ENCODE measurements around the gene ZEB2. TPM values are rescaled to one million over a fixed set of nuclear protein-coding genes. Genes with fewer than 3 reads are reported as not detected.

ZEB2 gene
- polyA plus RNA-seq, 1 donor from 2014 or later = 2.2 TPM

DNA sequence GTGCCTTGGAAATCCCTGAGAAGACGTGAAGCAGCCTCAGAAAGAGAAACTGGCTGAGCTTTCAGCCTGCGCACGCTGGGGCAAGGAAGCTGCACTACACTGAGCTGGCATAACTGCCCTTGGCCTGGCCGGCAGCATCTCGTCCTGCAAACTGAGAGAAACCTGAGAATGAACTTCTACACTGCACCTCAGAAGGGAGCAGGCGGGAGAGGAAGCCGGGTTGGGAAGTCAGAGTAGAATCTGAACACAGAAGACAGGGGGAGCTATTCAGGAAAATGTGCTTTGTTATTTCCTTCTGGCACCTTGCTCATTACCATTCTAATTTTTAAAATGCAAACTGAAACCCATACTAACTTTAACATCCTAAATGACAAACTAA, 70.9 kb downstream of the ZEB2 start:
- TF ChIP-seq TAF1 (IDR thresholded peaks at IDR 0.05; ENCODE audit: low read depth) (no peak), POLR2AphosphoS5 (IDR thresholded peaks at IDR 0.05) (no peak)
- TF ChIP-seq, protein P1, sequence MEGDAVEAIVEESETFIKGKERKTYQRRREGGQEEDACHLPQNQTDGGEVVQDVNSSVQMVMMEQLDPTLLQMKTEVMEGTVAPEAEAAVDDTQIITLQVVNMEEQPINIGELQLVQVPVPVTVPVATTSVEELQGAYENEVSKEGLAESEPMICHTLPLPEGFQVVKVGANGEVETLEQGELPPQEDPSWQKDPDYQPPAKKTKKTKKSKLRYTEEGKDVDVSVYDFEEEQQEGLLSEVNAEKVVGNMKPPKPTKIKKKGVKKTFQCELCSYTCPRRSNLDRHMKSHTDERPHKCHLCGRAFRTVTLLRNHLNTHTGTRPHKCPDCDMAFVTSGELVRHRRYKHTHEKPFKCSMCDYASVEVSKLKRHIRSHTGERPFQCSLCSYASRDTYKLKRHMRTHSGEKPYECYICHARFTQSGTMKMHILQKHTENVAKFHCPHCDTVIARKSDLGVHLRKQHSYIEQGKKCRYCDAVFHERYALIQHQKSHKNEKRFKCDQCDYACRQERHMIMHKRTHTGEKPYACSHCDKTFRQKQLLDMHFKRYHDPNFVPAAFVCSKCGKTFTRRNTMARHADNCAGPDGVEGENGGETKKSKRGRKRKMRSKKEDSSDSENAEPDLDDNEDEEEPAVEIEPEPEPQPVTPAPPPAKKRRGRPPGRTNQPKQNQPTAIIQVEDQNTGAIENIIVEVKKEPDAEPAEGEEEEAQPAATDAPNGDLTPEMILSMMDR (IDR thresholded peaks at IDR 0.05; ENCODE audit: poor library complexity, severe bottlenecking) = peak; percentile 12
- Histone ChIP-seq H3K9me3 (ENCODE audit: low read length) (no peaks in the 10 kb centered on the region), H3K9me2 (ENCODE audit: insufficient read depth, low read length) (no peaks in the 10 kb centered on the region), H3K4me2 (ENCODE audit: low read length) (no peak overlapping the region), H3K4me3 (ENCODE audit: low read length) (no peak overlapping the region), H3K79me2 (replicated peaks; ENCODE audit: insufficient read depth, low read length) (peaks cover 14% of the 10 kb centered on the region), H3K27ac (ENCODE audit: low read length) (no peak overlapping the region), H3K9ac (ENCODE audit: low read length) (no peak overlapping the region), H4K20me1 (ENCODE audit: insufficient read depth) (no peaks in the 10 kb centered on the region), H3F3A (ENCODE audit: insufficient read depth, low read length, poor library complexity, severe bottlenecking) (no peaks in the 10 kb centered on the region), H3K36me3 (ENCODE audit: insufficient read depth, low read length) (no peaks in the 10 kb centered on the region), H2AFZ (ENCODE audit: low read depth, low read length) (no peak overlapping the region), H3K27me3 (ENCODE audit: insufficient read depth, low read depth, low read length) (no peaks in the 10 kb centered on the region)

- Histone ChIP-seq H4K20me1 (ENCODE audit: insufficient read depth) (no peaks in the 10 kb centered on the region), H3K9ac (ENCODE audit: low read length) (no peak overlapping the region), H3K4me3 (ENCODE audit: low read length) (no peak overlapping the region)
Measured at GRCh38 chr2:144448389-144449027, 71.4 kb downstream of the ZEB2 start.

GRCh38 chr2:144447535-144447934, 72.4 kb downstream of the ZEB2 start:
- Histone ChIP-seq H3K79me2 (replicated peaks; ENCODE audit: insufficient read depth, low read length) (peaks cover 6% of the 10 kb centered on the region), H2AFZ (ENCODE audit: low read depth, low read length) (no peak overlapping the region)

More at GRCh38 chr2:144448389-144449027, 71.4 kb downstream of the ZEB2 start:
- no peaks in the 10 kb centered on the region for H3K27me3 ChIP-seq (ENCODE audit: insufficient read depth, low read depth, low read length)
- H2AFZ ChIP-seq (ENCODE audit: low read depth, low read length) = no peak overlapping the region
- no peaks in the 10 kb centered on the region for H3K9me2 ChIP-seq (ENCODE audit: insufficient read depth, low read length)
- H3F3A ChIP-seq (ENCODE audit: insufficient read depth, low read length, poor library complexity, severe bottlenecking) = no peaks in the 10 kb centered on the region
- H3K27ac ChIP-seq (ENCODE audit: low read length) = no peak overlapping the region
- H3K4me2 ChIP-seq (ENCODE audit: low read length) = no peak overlapping the region
- peaks cover 10% of the 10 kb centered on the region for H3K79me2 ChIP-seq (replicated peaks; ENCODE audit: insufficient read depth, low read length)
- no peaks in the 10 kb centered on the region for H3K36me3 ChIP-seq (ENCODE audit: insufficient read depth, low read length)
- no peak for TF ChIP-seq RAD21 (conservative IDR thresholded peaks at IDR 0.05)
- TF ChIP-seq, protein P1 (IDR thresholded peaks at IDR 0.05; ENCODE audit: poor library complexity, severe bottlenecking) = no peak
- TF ChIP-seq SMC3 (conservative IDR thresholded peaks at IDR 0.05; ENCODE audit: poor library complexity) = no peak
- TF ChIP-seq TAF1 (IDR thresholded peaks at IDR 0.05; ENCODE audit: low read depth) = no peak
- no peak for TF ChIP-seq EZH2 (IDR thresholded peaks at IDR 0.05; ENCODE audit: borderline replicate concordance, insufficient read depth, low read length, poor library complexity, severe bottlenecking)
- no peak for TF ChIP-seq EP300 (conservative IDR thresholded peaks at IDR 0.05; ENCODE audit: poor library complexity, severe bottlenecking)
- H3K9me3 ChIP-seq (ENCODE audit: low read length) = no peaks in the 10 kb centered on the region

More at GRCh38 chr2:144447535-144447934, 72.4 kb downstream of the ZEB2 start:
- H3K4me2 ChIP-seq (ENCODE audit: low read length) = no peak overlapping the region
- H3F3A ChIP-seq (ENCODE audit: insufficient read depth, low read length, poor library complexity, severe bottlenecking) = no peaks in the 10 kb centered on the region
- TF ChIP-seq POLR2AphosphoS5 (IDR thresholded peaks at IDR 0.05) (no peak), RAD21 (conservative IDR thresholded peaks at IDR 0.05) (no peak), SMC3 (conservative IDR thresholded peaks at IDR 0.05; ENCODE audit: poor library complexity) (no peak), EZH2 (IDR thresholded peaks at IDR 0.05; ENCODE audit: borderline replicate concordance, insufficient read depth, low read length, poor library complexity, severe bottlenecking) (no peak), EP300 (conservative IDR thresholded peaks at IDR 0.05; ENCODE audit: poor library complexity, severe bottlenecking) (no peak), MXI1 (conservative IDR thresholded peaks at IDR 0.05; ENCODE audit: poor library complexity, severe bottlenecking) (no peak), TAF1 (IDR thresholded peaks at IDR 0.05; ENCODE audit: low read depth) (no peak)
- TF ChIP-seq, protein P2, sequence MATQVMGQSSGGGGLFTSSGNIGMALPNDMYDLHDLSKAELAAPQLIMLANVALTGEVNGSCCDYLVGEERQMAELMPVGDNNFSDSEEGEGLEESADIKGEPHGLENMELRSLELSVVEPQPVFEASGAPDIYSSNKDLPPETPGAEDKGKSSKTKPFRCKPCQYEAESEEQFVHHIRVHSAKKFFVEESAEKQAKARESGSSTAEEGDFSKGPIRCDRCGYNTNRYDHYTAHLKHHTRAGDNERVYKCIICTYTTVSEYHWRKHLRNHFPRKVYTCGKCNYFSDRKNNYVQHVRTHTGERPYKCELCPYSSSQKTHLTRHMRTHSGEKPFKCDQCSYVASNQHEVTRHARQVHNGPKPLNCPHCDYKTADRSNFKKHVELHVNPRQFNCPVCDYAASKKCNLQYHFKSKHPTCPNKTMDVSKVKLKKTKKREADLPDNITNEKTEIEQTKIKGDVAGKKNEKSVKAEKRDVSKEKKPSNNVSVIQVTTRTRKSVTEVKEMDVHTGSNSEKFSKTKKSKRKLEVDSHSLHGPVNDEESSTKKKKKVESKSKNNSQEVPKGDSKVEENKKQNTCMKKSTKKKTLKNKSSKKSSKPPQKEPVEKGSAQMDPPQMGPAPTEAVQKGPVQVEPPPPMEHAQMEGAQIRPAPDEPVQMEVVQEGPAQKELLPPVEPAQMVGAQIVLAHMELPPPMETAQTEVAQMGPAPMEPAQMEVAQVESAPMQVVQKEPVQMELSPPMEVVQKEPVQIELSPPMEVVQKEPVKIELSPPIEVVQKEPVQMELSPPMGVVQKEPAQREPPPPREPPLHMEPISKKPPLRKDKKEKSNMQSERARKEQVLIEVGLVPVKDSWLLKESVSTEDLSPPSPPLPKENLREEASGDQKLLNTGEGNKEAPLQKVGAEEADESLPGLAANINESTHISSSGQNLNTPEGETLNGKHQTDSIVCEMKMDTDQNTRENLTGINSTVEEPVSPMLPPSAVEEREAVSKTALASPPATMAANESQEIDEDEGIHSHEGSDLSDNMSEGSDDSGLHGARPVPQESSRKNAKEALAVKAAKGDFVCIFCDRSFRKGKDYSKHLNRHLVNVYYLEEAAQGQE (IDR thresholded peaks at IDR 0.05; ENCODE audit: borderline replicate concordance) = no peak
- TF ChIP-seq, protein P1 (IDR thresholded peaks at IDR 0.05; ENCODE audit: poor library complexity, severe bottlenecking) = no peak
- H3K9ac ChIP-seq (ENCODE audit: low read length) = no peak overlapping the region
- no peaks in the 10 kb centered on the region for H4K20me1 ChIP-seq (ENCODE audit: insufficient read depth)
- no peaks in the 10 kb centered on the region for H3K27me3 ChIP-seq (ENCODE audit: insufficient read depth, low read depth, low read length)
- no peaks in the 10 kb centered on the region for H3K9me3 ChIP-seq (ENCODE audit: low read length)
- H3K36me3 ChIP-seq (ENCODE audit: insufficient read depth, low read length) = no peaks in the 10 kb centered on the region
- H3K9me2 ChIP-seq (ENCODE audit: insufficient read depth, low read length) = no peaks in the 10 kb centered on the region
- no peak overlapping the region for H3K27ac ChIP-seq (ENCODE audit: low read length)
- H3K4me3 ChIP-seq (ENCODE audit: low read length) = no peak overlapping the region
